ENCODE results near the gene IRF9. TPM values are rescaled to one million over a fixed set of nuclear protein-coding genes. Genes with fewer than 3 reads are reported as not detected.
A peak's percentile ranks its signal among the peaks of the same experiment; 100 is the strongest.

Gene IRF9
- total and polyA plus RNA-seq, 2 of the 13 experiments (the other 11 are each of a cell fraction or from before 2014, with no cell fraction given), result 14.9 to 49.7 TPM

DNA sequence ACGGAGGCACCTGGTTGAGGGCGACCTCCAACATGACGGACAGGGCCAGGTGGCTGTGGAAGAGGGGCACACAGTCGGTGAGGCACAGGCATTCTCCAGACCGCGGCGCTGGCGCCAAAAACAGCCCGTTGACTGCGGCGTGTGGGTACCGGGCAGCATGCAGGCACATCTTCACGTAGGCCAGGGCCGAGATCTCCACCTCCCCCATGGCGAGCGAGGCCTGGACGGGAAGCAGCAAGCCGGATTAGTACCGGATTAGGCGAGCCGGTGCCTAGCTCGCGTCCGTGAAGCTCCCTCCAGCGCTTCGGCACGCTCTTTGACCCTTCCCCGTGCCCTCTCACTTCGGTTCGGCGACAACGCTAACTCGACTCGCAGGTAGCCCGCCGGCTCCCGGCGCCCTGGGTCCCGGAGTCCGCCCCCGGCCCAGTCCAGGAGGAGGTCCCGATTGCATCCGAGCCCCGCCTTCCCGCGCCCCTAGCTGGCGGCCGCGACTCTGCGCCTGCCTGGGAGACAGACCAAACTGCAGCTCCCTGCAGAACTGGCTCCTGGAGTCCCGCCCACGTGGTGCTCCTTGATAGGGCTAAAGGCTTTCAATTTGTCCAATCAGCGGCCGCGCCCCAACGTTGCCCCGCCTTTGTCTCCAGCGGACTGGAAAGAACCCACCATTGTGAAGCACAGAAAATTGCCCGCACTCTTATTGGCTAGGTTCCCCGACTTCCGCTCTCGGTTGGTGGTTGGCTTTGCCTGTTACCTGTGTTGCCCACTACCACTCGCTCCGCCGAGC, 19.8 kb upstream of the IRF9 start, which contains the start of gene EMC9 (continued):
- TF ChIP-seq HIC2 (CRISPR knock-in tag; IDR thresholded peaks at IDR 0.05; ENCODE audit: low read depth) (peak; percentile 81), TP53 (CRISPR knock-in tag; conservative IDR thresholded peaks at IDR 0.05) (peak; percentile 15; the same call in 1 of the 2 replicates), ZSCAN9 (CRISPR knock-in tag; IDR thresholded peaks at IDR 0.05; ENCODE audit: borderline replicate concordance) (peak; percentile 69; the same call in 1 of the 2 replicates), ZNF263 (CRISPR knock-in tag; IDR thresholded peaks at IDR 0.05) (peak; percentile 9; the same call in 1 of the 2 replicates), HES4 (CRISPR knock-in tag; IDR thresholded peaks at IDR 0.05; ENCODE audit: borderline replicate concordance) (no peak), SYNCRIP (IDR thresholded peaks at IDR 0.05; ENCODE audit: insufficient read depth, low read depth, low read length) (no peak), ZMAT3 (CRISPR knock-in tag; conservative IDR thresholded peaks at IDR 0.05) (peak; percentile 99), DDIT3 (CRISPR knock-in tag; IDR thresholded peaks at IDR 0.05) (no peak), CEBPB (IDR thresholded peaks at IDR 0.05; ENCODE audit: borderline replicate concordance, low read depth, low read length) (peak; percentile 65), FOXO1 (CRISPR knock-in tag; IDR thresholded peaks at IDR 0.05) (peak; percentile 29; the same call in 1 of the 2 replicates), ZNF766 (CRISPR knock-in tag; IDR thresholded peaks at IDR 0.05; ENCODE audit: borderline replicate concordance) (peak; percentile 95; the same call in 1 of the 2 replicates), ZNF776 (CRISPR knock-in tag; IDR thresholded peaks at IDR 0.05) (peak; percentile 81; the same call in 1 of the 2 replicates), MIER2 (CRISPR knock-in tag; IDR thresholded peaks at IDR 0.05) (no peak), MEF2D (CRISPR knock-in tag; IDR thresholded peaks at IDR 0.05) (peak; percentile 94)
- TF ChIP-seq, protein P1, sequence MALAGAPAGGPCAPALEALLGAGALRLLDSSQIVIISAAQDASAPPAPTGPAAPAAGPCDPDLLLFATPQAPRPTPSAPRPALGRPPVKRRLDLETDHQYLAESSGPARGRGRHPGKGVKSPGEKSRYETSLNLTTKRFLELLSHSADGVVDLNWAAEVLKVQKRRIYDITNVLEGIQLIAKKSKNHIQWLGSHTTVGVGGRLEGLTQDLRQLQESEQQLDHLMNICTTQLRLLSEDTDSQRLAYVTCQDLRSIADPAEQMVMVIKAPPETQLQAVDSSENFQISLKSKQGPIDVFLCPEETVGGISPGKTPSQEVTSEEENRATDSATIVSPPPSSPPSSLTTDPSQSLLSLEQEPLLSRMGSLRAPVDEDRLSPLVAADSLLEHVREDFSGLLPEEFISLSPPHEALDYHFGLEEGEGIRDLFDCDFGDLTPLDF (CRISPR knock-in tag; IDR thresholded peaks at IDR 0.05), result peak; percentile 94
- TF ChIP-seq, protein P2, sequence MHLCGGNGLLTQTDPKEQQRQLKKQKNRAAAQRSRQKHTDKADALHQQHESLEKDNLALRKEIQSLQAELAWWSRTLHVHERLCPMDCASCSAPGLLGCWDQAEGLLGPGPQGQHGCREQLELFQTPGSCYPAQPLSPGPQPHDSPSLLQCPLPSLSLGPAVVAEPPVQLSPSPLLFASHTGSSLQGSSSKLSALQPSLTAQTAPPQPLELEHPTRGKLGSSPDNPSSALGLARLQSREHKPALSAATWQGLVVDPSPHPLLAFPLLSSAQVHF (CRISPR knock-in tag; IDR thresholded peaks at IDR 0.05), result no peak
- TF ChIP-seq, protein P3, sequence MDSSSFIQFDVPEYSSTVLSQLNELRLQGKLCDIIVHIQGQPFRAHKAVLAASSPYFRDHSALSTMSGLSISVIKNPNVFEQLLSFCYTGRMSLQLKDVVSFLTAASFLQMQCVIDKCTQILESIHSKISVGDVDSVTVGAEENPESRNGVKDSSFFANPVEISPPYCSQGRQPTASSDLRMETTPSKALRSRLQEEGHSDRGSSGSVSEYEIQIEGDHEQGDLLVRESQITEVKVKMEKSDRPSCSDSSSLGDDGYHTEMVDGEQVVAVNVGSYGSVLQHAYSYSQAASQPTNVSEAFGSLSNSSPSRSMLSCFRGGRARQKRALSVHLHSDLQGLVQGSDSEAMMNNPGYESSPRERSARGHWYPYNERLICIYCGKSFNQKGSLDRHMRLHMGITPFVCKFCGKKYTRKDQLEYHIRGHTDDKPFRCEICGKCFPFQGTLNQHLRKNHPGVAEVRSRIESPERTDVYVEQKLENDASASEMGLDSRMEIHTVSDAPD (CRISPR knock-in tag; IDR thresholded peaks at IDR 0.05), result peak; percentile 89
- TF ChIP-seq, protein P4, sequence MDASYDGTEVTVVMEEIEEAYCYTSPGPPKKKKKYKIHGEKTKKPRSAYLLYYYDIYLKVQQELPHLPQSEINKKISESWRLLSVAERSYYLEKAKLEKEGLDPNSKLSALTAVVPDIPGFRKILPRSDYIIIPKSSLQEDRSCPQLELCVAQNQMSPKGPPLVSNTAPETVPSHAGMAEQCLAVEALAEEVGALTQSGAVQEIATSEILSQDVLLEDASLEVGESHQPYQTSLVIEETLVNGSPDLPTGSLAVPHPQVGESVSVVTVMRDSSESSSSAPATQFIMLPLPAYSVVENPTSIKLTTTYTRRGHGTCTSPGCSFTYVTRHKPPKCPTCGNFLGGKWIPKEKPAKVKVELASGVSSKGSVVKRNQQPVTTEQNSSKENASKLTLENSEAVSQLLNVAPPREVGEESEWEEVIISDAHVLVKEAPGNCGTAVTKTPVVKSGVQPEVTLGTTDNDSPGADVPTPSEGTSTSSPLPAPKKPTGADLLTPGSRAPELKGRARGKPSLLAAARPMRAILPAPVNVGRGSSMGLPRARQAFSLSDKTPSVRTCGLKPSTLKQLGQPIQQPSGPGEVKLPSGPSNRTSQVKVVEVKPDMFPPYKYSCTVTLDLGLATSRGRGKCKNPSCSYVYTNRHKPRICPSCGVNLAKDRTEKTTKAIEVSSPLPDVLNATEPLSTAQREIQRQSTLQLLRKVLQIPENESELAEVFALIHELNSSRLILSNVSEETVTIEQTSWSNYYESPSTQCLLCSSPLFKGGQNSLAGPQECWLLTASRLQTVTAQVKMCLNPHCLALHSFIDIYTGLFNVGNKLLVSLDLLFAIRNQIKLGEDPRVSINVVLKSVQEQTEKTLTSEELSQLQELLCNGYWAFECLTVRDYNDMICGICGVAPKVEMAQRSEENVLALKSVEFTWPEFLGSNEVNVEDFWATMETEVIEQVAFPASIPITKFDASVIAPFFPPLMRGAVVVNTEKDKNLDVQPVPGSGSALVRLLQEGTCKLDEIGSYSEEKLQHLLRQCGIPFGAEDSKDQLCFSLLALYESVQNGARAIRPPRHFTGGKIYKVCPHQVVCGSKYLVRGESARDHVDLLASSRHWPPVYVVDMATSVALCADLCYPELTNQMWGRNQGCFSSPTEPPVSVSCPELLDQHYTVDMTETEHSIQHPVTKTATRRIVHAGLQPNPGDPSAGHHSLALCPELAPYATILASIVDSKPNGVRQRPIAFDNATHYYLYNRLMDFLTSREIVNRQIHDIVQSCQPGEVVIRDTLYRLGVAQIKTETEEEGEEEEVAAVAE (CRISPR knock-in tag; IDR thresholded peaks at IDR 0.05; ENCODE audit: borderline replicate concordance), result no peak

Measured in HepG2 (cell line).